GM12878 (cell line): ENCODE data around the gene POU6F2. TPM values are rescaled to one million over a fixed set of nuclear protein-coding genes. Genes with fewer than 3 reads are reported as not detected.

ENCODE experiments used
- ATAC-seq: fragments of 200-7000 bp; cut with Tn5 transposase; 3 replicates; pipeline ENCODE4 v1.9.1; 2020; ENCODE audit warnings: mild to moderate bottlenecking, moderate library complexity
- BruUV-seq: library from RNA; stranded (reverse); fragments of 400-500 nt; replicated peaks from 2 replicates; lab custom pipeline; 2021; lab: Mats Ljungman, UMichigan
- CTCF ChIA-PET: fragments of 300-600 bp; sonication (Branson Sonifier 250); formaldehyde crosslinking; extraction: SDS; loops from one replicate; lab custom pipeline; 2021; ENCODE audit warnings: inconsistent platforms; lab: Yijun Ruan, JAX
- POLR2A ChIA-PET: fragments of 350-600 bp; formaldehyde crosslinking; extraction: SDS; loops from one replicate; lab custom pipeline; 2021; ENCODE audit warnings: inconsistent platforms; lab: Charles Lee
- RAD21 ChIA-PET: fragments of 300-600 bp; sonication (Branson Sonifier 250); formaldehyde crosslinking; loops from one replicate; lab custom pipeline; 2023; ENCODE audit warnings: antibody characterized with exemption; ENCODE audit not compliant: unreplicated experiment; lab: Charles Lee
- SMC1A ChIA-PET: fragments of 300-600 bp; sonication (Branson Sonifier 250); formaldehyde crosslinking; loops from one replicate; lab custom pipeline; 2023; ENCODE audit not compliant: unreplicated experiment, uncharacterized antibody; lab: Charles Lee
- DNase-seq: peaks from one replicate; pipeline ENCODE4 v3.0.0-alpha.2; 2011; ENCODE audit warnings: low read depth, low spot score
- FAIRE-seq: peaks from 3 replicates; lab custom pipeline; 2011; peaks lifted over from hg19 to GRCh38; lab: Jason Lieb, UNC
- H2AFZ ChIP-seq: 2 replicates; pipeline ENCODE4 v1.6.0; 2011; ENCODE audit warnings: low read depth, low read length, control low read depth; ENCODE audit not compliant: control insufficient read depth
- H3K27ac ChIP-seq: 2 replicates; pipeline ENCODE4 v1.5.1; 2011; ENCODE audit warnings: control low read depth; ENCODE audit not compliant: control insufficient read depth, insufficient read depth
- H3K27me3 ChIP-seq, 2 experiments: replicated peaks in 1 of 2; 2 replicates each; pipeline versions ENCODE4 v1.6.0 to v1.6.1; 2011; ENCODE audit warnings: low read length in 1 of 2; ENCODE audit not compliant: control insufficient read depth in 2 of 2, insufficient read depth in 2 of 2
- H3K36me3 ChIP-seq, 2 experiments: 2 replicates each; pipeline ENCODE4 v1.5.1; 2011; ENCODE audit warnings: low read length in 1 of 2; ENCODE audit not compliant: control insufficient read depth in 2 of 2, insufficient read depth in 2 of 2
- H3K4me1 ChIP-seq: 2 replicates; pipeline ENCODE4 v1.6.1; 2011; ENCODE audit warnings: mild to moderate bottlenecking, low read length, moderate library complexity, mixed read lengths; ENCODE audit not compliant: control insufficient read depth, insufficient read depth
- H3K4me2 ChIP-seq: 2 replicates; pipeline ENCODE4 v1.6.0; 2011; ENCODE audit warnings: control low read depth; ENCODE audit not compliant: control insufficient read depth, insufficient read depth
- H3K4me3 ChIP-seq: fragments of 200-600 bp; sonication (generic); 2 replicates; pipeline ENCODE4 v1.5.1; 2016
- H3K79me2 ChIP-seq: 2 replicates; pipeline ENCODE4 v1.6.0; 2011; ENCODE audit warnings: low read length; ENCODE audit not compliant: control insufficient read depth, insufficient read depth
- H3K9ac ChIP-seq: 2 replicates; pipeline ENCODE4 v1.8.0; 2011; ENCODE audit warnings: low read length, control low read depth, mixed read lengths; ENCODE audit not compliant: control insufficient read depth, insufficient read depth
- H3K9me3 ChIP-seq: replicated peaks from 3 replicates; pipeline ENCODE4 v1.5.1; 2011; ENCODE audit warnings: mild to moderate bottlenecking, low read length; ENCODE audit not compliant: control insufficient read depth, insufficient read depth
- H4K20me1 ChIP-seq: 2 replicates; pipeline ENCODE4 v1.6.0; 2011; ENCODE audit not compliant: control insufficient read depth, insufficient read depth
- BCL3 ChIP-seq: IDR thresholded peaks from 2 replicates; pipeline ENCODE4 v1.6.1; 2011; ENCODE audit warnings: borderline replicate concordance, low read depth, mild to moderate bottlenecking, moderate library complexity, low read length; ENCODE audit not compliant: insufficient read depth, poor library complexity, severe bottlenecking
- CHD1 ChIP-seq: IDR thresholded peaks from 2 replicates; pipeline ENCODE4 v1.6.1; 2012; ENCODE audit warnings: low read depth, low read length, improper control_type of control experiment
- ETV6 ChIP-seq, 2 experiments: fragments of 450-650 bp in 1 of 2; IDR thresholded peaks in 1 of 2; conservative IDR thresholded peaks in 1 of 2; 2 replicates each; pipeline ENCODE4 v1.6.1; 2014; ENCODE audit warnings: antibody characterized with exemption in 1 of 2, borderline replicate concordance in 1 of 2, low read depth in 1 of 2, mild to moderate bottlenecking in 1 of 2, moderate library complexity in 1 of 2
- FOS ChIP-seq: IDR thresholded peaks from 3 replicates; pipeline ENCODE4 v1.6.1; 2011; ENCODE audit warnings: borderline replicate concordance; ENCODE audit not compliant: insufficient read length; ENCODE audit errors: extremely low read depth
- NFIC ChIP-seq: IDR thresholded peaks from 2 replicates; pipeline ENCODE4 v1.6.1; 2012; ENCODE audit warnings: low read depth, mild to moderate bottlenecking, inconsistent platforms, low read length, moderate library complexity
- NR2F1 ChIP-seq: fragments of 450-650 bp; conservative IDR thresholded peaks from 2 replicates; pipeline ENCODE4 v1.6.1; 2017; ENCODE audit warnings: mild to moderate bottlenecking
- PAX5 ChIP-seq: IDR thresholded peaks from 2 replicates; pipeline ENCODE4 v1.6.1; 2011; ENCODE audit warnings: low read depth, low read length, borderline replicate concordance
- REST ChIP-seq: IDR thresholded peaks from 2 replicates; pipeline ENCODE4 v1.6.1; 2012; ENCODE audit warnings: mild to moderate bottlenecking, low read depth, low read length
- SUZ12 ChIP-seq: fragments of 200-600 bp; sonication (generic); IDR thresholded peaks from one replicate; pipeline ENCODE4 v1.6.1; 2018; ENCODE audit warnings: antibody characterized with exemption, mild to moderate bottlenecking; ENCODE audit not compliant: unreplicated experiment
- ZSCAN29 ChIP-seq: fragments of 450-650 bp; IDR thresholded peaks from 2 replicates; pipeline ENCODE4 v1.6.1; 2017; ENCODE audit warnings: mild to moderate bottlenecking, moderate library complexity
- WGBS: methylation state at CpG from one replicate; pipeline ENCODE4 v1.1.6; 2016; ENCODE audit warnings: low lambda C conversion rate; ENCODE audit not compliant: insufficient replicate concordance, insufficient coverage; ENCODE audit errors: missing lambda C conversion rate; 5-methylcytosine and 5-hydroxymethylcytosine counted together
- in situ Hi-C: fragments of 300-500 bp; cut with MboI; formaldehyde crosslinking; loops from 9 replicates; pipeline ENCODE4 v1.14.3; 2018; ENCODE audit warnings: mixed read lengths
- intact Hi-C: fragments of 100-400 bp; cut with micrococcal nuclease; formaldehyde crosslinking; loops from one replicate; pipeline ENCODE4 v1.14.2; 2022; ENCODE audit not compliant: unreplicated experiment
- polyA plus RNA-seq, 11 experiments: library from polyadenylated mRNA; depleted of rRNA in 4 of 11; unstranded in 6 of 11; stranded (reverse) in 5 of 11; fragments of >200 nt; fragmentation: Nextera tagmentation in 4 of 11; fragmentation: Illumina TruSeq in 1 of 11; extraction: Ambion mirVana in 4 of 11; extraction: Trizol in 1 of 11; gene quantifications; 1 replicate in 1 of 11; 2 replicates in 10 of 11; pipeline versions ENCODE4 v1.2.1 to v1.2.3, GENCODE V29; 2011 to 2016; ENCODE audit warnings: inconsistent platforms in 2 of 11, missing spikeins in 2 of 11, low read depth in 1 of 11
- total RNA-seq, 4 experiments: library from RNA; depleted of rRNA in 3 of 4; stranded (reverse); fragments of >200 nt in 3 of 4; fragmentation: Illumina TruSeq in 1 of 4; extraction: Trizol in 1 of 4; gene quantifications; 2 replicates each; pipeline versions ENCODE4 v1.2.1 to v1.2.3, GENCODE V29; 2013 to 2021

The POU6F2 gene
- total and polyA plus RNA-seq, 10 of the 15 experiments (the other 5 are each of a cell fraction or from before 2014, with no cell fraction given) = 0.10 TPM; not detected in 9

- Histone ChIP-seq H3K9ac (no peak overlapping the region), H3K79me2 (no peaks in the 10 kb centered on the region), H4K20me1 (no peaks in the 10 kb centered on the region), H3K36me3 (no peaks in the 10 kb centered on the region), H3K9me3 (no peaks in the 10 kb centered on the region), H3K27ac (no peak overlapping the region), H2AFZ (no peak overlapping the region), H3K4me3 (no peak overlapping the region), H3K4me2 (no peak overlapping the region), H3K4me1 (no peaks in the 10 kb centered on the region), H3K27me3 (no peaks in the 10 kb centered on the region)
- TF ChIP-seq NFIC = no peak
- TF ChIP-seq CHD1 = no peak
- no peak for TF ChIP-seq REST
- TF ChIP-seq SUZ12 = no peak
- no peak for TF ChIP-seq FOS
- no peak for TF ChIP-seq NR2F1
- no peak for TF ChIP-seq PAX5
- no peak for TF ChIP-seq ETV6 (conservative IDR thresholded peaks at IDR 0.05 in 1 of 2, IDR thresholded peaks at IDR 0.05 in 1 of 2; ENCODE audit: borderline replicate concordance in 1 of 2, low read depth in 1 of 2)
- no peak for TF ChIP-seq BCL3
- no peak for TF ChIP-seq ZSCAN29
- ChIA-PET SMC1A (no interaction called here), CTCF (no interaction called here), POLR2A (no interaction called here), RAD21 (no interaction called here)
- no peak for DNase-seq
- no peak for ATAC-seq
- BruUV-seq = no TSS peak
- intact Hi-C loops (no loop called here), in situ Hi-C loops (no loop called here)
- no peak for FAIRE-seq
- WGBS = 0% methylated on average over 2 of the region's 2 CpGs
Measured at GRCh38 chr7:39429421-39429820, 451.7 kb downstream of the POU6F2 start.
